ENCODE measurements around the gene PBX1. TPM values are rescaled to one million over a fixed set of nuclear protein-coding genes. Genes with fewer than 3 reads are reported as not detected.

PBX1 gene
- total and polyA plus RNA-seq, 4 donors = 7.8 to 112 (median 33.5) TPM

- Histone ChIP-seq H3K4me1 (ENCODE audit: control insufficient read depth in 5 of 5, insufficient read depth in 5 of 5, low read length in 5 of 5) (peaks cover 0 to 40% (median 23%) of the 10 kb centered on the region in 5 donors), H3K9me3 (ENCODE audit: control insufficient read depth in 4 of 4, insufficient read depth in 3 of 4, low read length in 3 of 4) (no peaks in the 10 kb centered on the region), H3K27me3 (ENCODE audit: control insufficient read depth in 3 of 3, insufficient read depth in 3 of 3, low read length in 2 of 3) (no peaks in the 10 kb centered on the region), H3K9ac (ENCODE audit: insufficient read depth in 1 of 2, low read length in 2 of 2) (no peak overlapping the region), H3K27ac (ENCODE audit: low read depth in 1 of 2, low read length in 1 of 2) (no peak overlapping the region), H3K4me3 (no peak overlapping the region), H3K36me3 (ENCODE audit: control insufficient read depth in 4 of 4, insufficient read depth in 4 of 4, low read length in 4 of 4) (no peaks in the 10 kb centered on the region)
- WGBS, 2 donors = 59 to 68% methylated on average over 8 of the region's 8 CpGs
- TF ChIP-seq CTCF (IDR thresholded peaks at IDR 0.05; ENCODE audit: control extremely low read depth, extremely low read depth) = no peak
- DNase-seq (no peak), ATAC-seq (ENCODE audit: insufficient read depth, low FRiP score) (no peak)
These were observed 160.9 kb downstream of the PBX1 start for GRCh38 chr1:164719676-164720439.

- TF ChIP-seq CTCF (IDR thresholded peaks at IDR 0.05; ENCODE audit: control extremely low read depth, extremely low read depth) = no peak
- WGBS, 2 donors = 36 to 49% methylated on average over 7 of the region's 7 CpGs
- Histone ChIP-seq H3K36me3 (ENCODE audit: control insufficient read depth in 4 of 4, insufficient read depth in 4 of 4, low read length in 4 of 4) (no peaks in the 10 kb centered on the region), H3K4me3 (no peak overlapping the region), H3K9me3 (ENCODE audit: control insufficient read depth in 4 of 4, insufficient read depth in 3 of 4, low read length in 3 of 4) (no peaks in the 10 kb centered on the region), H3K27ac (ENCODE audit: low read depth in 1 of 2, low read length in 1 of 2) (no peak overlapping the region), H3K27me3 (ENCODE audit: control insufficient read depth in 3 of 3, insufficient read depth in 3 of 3, low read length in 2 of 3) (no peaks in the 10 kb centered on the region), H3K4me1 (ENCODE audit: control insufficient read depth in 5 of 5, insufficient read depth in 5 of 5, low read length in 5 of 5) (peaks cover 0 to 48% (median 31%) of the 10 kb centered on the region in 5 donors), H3K9ac (ENCODE audit: insufficient read depth in 1 of 2, low read length in 2 of 2) (no peak overlapping the region)
- DNase-seq = no peak
- no peak for ATAC-seq (ENCODE audit: insufficient read depth, low FRiP score)
These were observed 161.7 kb downstream of the PBX1 start for GRCh38 chr1:164720440-164721227.

- H3K27me3 ChIP-seq (ENCODE audit: control insufficient read depth in 3 of 3, insufficient read depth in 3 of 3, low read length in 2 of 3) = no peaks in the 10 kb centered on the region
- peaks cover 0 to 53% (median 29%) of the 10 kb centered on the region in 5 donors for H3K4me1 ChIP-seq (ENCODE audit: control insufficient read depth in 5 of 5, insufficient read depth in 5 of 5, low read length in 5 of 5)
- no peaks in the 10 kb centered on the region for H3K36me3 ChIP-seq (ENCODE audit: control insufficient read depth in 4 of 4, insufficient read depth in 4 of 4, low read length in 4 of 4)
- no peak overlapping the region for H3K9ac ChIP-seq (ENCODE audit: insufficient read depth in 1 of 2, low read length in 2 of 2)
- no peaks in the 10 kb centered on the region for H3K9me3 ChIP-seq (ENCODE audit: control insufficient read depth in 4 of 4, insufficient read depth in 3 of 4, low read length in 3 of 4)
- DNase-seq = no peak
- no peak overlapping the region for H3K4me3 ChIP-seq
- WGBS, 2 donors = 13 to 27% methylated on average over 2 of the region's 2 CpGs
- TF ChIP-seq CTCF (IDR thresholded peaks at IDR 0.05; ENCODE audit: control extremely low read depth, extremely low read depth) = no peak
- no peak for ATAC-seq (ENCODE audit: insufficient read depth, low FRiP score)
- H3K27ac ChIP-seq (ENCODE audit: low read depth in 1 of 2, low read length in 1 of 2) = no peak overlapping the region
These were observed 162.2 kb downstream of the PBX1 start for GRCh38 chr1:164721228-164721496.

Measured in lung (tissue), 12 donors.